Activated CD4-positive, CD25-positive, alpha-beta regulatory T cell treated with anti-CD3 and anti-CD28 coated beads, Interleukin-2, amount 50 U/mL, for 16 hours (primary cell): ENCODE measurements around the gene MMP14.
A peak's percentile ranks its signal among the peaks of the same experiment; 100 is the strongest.
"Not testable (repeated sequence)": the region's sequence is repeated elsewhere in the genome, so short reads cannot be mapped to it uniquely, and the experiment has no call there.

Experiments
- DNase-seq: peaks from one replicate; pipeline ENCODE4 v3.0.0-alpha.2; 2020; ENCODE audit warnings: low read depth, low spot score

MMP14 gene

GRCh38 chr14:22814373-22814772 is 22.0 kb upstream of the MMP14 start:
- no peak for DNase-seq

GRCh38 chr14:22814941-22815713 is 21.3 kb upstream of the MMP14 start, which contains the start of gene SLC7A7:
SLC7A7 (minus strand) TSS chr14:22815435; CDS start chr14:22813398, 2,037 bp downstream.
- DNase-seq: no peak

GRCh38 chr14:22819151-22819988 is 17.0 kb upstream of the MMP14 start:
- DNase-seq: no peak

- no peak for DNase-seq
Observed at GRCh38 chr14:22820731-22821130, 15.7 kb upstream of the MMP14 start.

- DNase-seq: no peak
Observed at GRCh38 chr14:22821193-22822015, 15.0 kb upstream of the MMP14 start.

- DNase-seq: no peak
Observed at GRCh38 chr14:22822016-22822570, 14.3 kb upstream of the MMP14 start.

- peak; percentile 48 for DNase-seq
Observed at GRCh38 chr14:22822571-22823098, 13.8 kb upstream of the MMP14 start.

GRCh38 chr14:22824711-22825359 is 11.6 kb upstream of the MMP14 start:
- no peak for DNase-seq

GRCh38 chr14:22829076-22829660 is 7.2 kb upstream of the MMP14 start:
- not testable (repeated sequence) for DNase-seq

- peak; percentile 84 for DNase-seq
Observed at GRCh38 chr14:22829661-22830442, 6.5 kb upstream of the MMP14 start, which contains the start of gene MRPL52. MRPL52 (plus strand) TSS chr14:22829887; CDS start chr14:22829913, 26 bp downstream.

- DNase-seq: no peak
Observed at GRCh38 chr14:22830443-22831010, 5.9 kb upstream of the MMP14 start.

GRCh38 chr14:22835505-22835904 is 880 bp upstream of the MMP14 start:
- no peak for DNase-seq

- DNase-seq: no peak
Observed at GRCh38 chr14:22837114-22837749, 847 bp downstream of the MMP14 start.

GRCh38 chr14:22837750-22838538 is 1.6 kb downstream of the MMP14 start:
- no peak for DNase-seq

- no peak for DNase-seq
Observed at GRCh38 chr14:22838631-22839041, 2.3 kb downstream of the MMP14 start.

- DNase-seq: no peak
Observed at GRCh38 chr14:22839159-22839779, 2.9 kb downstream of the MMP14 start.

- DNase-seq: no peak
Observed at GRCh38 chr14:22841311-22841710, 4.9 kb downstream of the MMP14 start.
